IMR-90 (cell line): ENCODE results near the gene TNFRSF14.

Experiments used
- BHLHE40 ChIP-seq: fragments of 150-350 bp; IDR thresholded peaks from 2 replicates; pipeline ENCODE4 v1.6.1; 2016; ENCODE audit warnings: mild to moderate bottlenecking, low read depth, low read length
- CEBPB ChIP-seq: IDR thresholded peaks from 2 replicates; pipeline ENCODE4 v1.6.1; 2012; ENCODE audit warnings: low read depth, low read length, improper control_type of control experiment
- POLR2A ChIP-seq: IDR thresholded peaks from 2 replicates; pipeline ENCODE4 v1.6.1; 2012; ENCODE audit warnings: mild to moderate bottlenecking, low read depth, low read length
- RFX5 ChIP-seq: IDR thresholded peaks from 2 replicates; pipeline ENCODE4 v1.8.0; 2012; ENCODE audit warnings: low read depth, mild to moderate bottlenecking, low read length, moderate library complexity
- TF ChIP-seq, protein P1 (sequence below): conservative IDR thresholded peaks from 2 replicates; pipeline ENCODE4 v1.5.1; 2012; ENCODE audit warnings: mild to moderate bottlenecking, low read depth, low read length, improper control_type of control experiment
- TF ChIP-seq, protein P2 (sequence below): fragments of 150-350 bp; IDR thresholded peaks from 2 replicates; pipeline ENCODE4 v1.6.1; 2017; ENCODE audit warnings: mild to moderate bottlenecking, antibody characterized with exemption, low read length, low read depth
- TF ChIP-seq, protein P3 (sequence below): fragments of 150-350 bp; IDR thresholded peaks from 2 replicates; pipeline ENCODE4 v1.6.1; 2016; ENCODE audit warnings: low read depth, mild to moderate bottlenecking, low read length, moderate library complexity, borderline replicate concordance

- TF ChIP-seq, protein P1, sequence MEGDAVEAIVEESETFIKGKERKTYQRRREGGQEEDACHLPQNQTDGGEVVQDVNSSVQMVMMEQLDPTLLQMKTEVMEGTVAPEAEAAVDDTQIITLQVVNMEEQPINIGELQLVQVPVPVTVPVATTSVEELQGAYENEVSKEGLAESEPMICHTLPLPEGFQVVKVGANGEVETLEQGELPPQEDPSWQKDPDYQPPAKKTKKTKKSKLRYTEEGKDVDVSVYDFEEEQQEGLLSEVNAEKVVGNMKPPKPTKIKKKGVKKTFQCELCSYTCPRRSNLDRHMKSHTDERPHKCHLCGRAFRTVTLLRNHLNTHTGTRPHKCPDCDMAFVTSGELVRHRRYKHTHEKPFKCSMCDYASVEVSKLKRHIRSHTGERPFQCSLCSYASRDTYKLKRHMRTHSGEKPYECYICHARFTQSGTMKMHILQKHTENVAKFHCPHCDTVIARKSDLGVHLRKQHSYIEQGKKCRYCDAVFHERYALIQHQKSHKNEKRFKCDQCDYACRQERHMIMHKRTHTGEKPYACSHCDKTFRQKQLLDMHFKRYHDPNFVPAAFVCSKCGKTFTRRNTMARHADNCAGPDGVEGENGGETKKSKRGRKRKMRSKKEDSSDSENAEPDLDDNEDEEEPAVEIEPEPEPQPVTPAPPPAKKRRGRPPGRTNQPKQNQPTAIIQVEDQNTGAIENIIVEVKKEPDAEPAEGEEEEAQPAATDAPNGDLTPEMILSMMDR: no peak
- TF ChIP-seq RFX5 (no peak), POLR2A (no peak), BHLHE40 (no peak), CEBPB (no peak)
- TF ChIP-seq, protein P2, sequence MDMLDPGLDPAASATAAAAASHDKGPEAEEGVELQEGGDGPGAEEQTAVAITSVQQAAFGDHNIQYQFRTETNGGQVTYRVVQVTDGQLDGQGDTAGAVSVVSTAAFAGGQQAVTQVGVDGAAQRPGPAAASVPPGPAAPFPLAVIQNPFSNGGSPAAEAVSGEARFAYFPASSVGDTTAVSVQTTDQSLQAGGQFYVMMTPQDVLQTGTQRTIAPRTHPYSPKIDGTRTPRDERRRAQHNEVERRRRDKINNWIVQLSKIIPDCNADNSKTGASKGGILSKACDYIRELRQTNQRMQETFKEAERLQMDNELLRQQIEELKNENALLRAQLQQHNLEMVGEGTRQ: no peak
- TF ChIP-seq, protein P3, sequence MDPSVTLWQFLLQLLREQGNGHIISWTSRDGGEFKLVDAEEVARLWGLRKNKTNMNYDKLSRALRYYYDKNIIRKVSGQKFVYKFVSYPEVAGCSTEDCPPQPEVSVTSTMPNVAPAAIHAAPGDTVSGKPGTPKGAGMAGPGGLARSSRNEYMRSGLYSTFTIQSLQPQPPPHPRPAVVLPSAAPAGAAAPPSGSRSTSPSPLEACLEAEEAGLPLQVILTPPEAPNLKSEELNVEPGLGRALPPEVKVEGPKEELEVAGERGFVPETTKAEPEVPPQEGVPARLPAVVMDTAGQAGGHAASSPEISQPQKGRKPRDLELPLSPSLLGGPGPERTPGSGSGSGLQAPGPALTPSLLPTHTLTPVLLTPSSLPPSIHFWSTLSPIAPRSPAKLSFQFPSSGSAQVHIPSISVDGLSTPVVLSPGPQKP: no peak
These were observed 31.1 kb downstream of the TNFRSF14 start for GRCh38 chr1:2587071-2587859.
